GM21619 (cell line): ENCODE results near the gene SULT1A2.
"Not testable (repeated sequence)": the region's sequence is repeated elsewhere in the genome, so short reads cannot be mapped to it uniquely, and the experiment has no call there.

Experiments
- ATAC-seq: cut with Tn5 transposase; IDR thresholded peaks from one replicate; pipeline ENCODE4 v1.9.1; 2021; ENCODE audit not compliant: unreplicated experiment

Gene SULT1A2

GRCh38 chr16:28609631-28610594 lies 13.1 kb upstream of the SULT1A2 start, which contains the start of gene SULT1A1:
Gene SULT1A1, minus strand, starts transcription at chr16:28610044. Its CDS starts 1,189 bp downstream, at chr16:28608855.
- ATAC-seq = no peak

- not testable (repeated sequence) for ATAC-seq
Observed at GRCh38 chr16:28608867-28609596, 12.2 kb upstream of the SULT1A2 start.

- ATAC-seq = not testable (repeated sequence)
Observed at GRCh38 chr16:28608496-28608808, 11.6 kb upstream of the SULT1A2 start.

GRCh38 chr16:28607681-28608495 lies 11.0 kb upstream of the SULT1A2 start:
- ATAC-seq = not testable (repeated sequence)

- ATAC-seq = no peak
Observed at GRCh38 chr16:28607116-28607623, 10.3 kb upstream of the SULT1A2 start.

GRCh38 chr16:28606291-28607115 lies 9.7 kb upstream of the SULT1A2 start:
- no peak for ATAC-seq

- no peak for ATAC-seq
Observed at GRCh38 chr16:28604186-28604565, 7.3 kb upstream of the SULT1A2 start.

GRCh38 chr16:28603381-28604185 lies 6.7 kb upstream of the SULT1A2 start:
- ATAC-seq = no peak

GRCh38 chr16:28602529-28602928 lies 5.7 kb upstream of the SULT1A2 start:
- no peak for ATAC-seq

GRCh38 chr16:28602062-28602461 lies 5.2 kb upstream of the SULT1A2 start:
- not testable (repeated sequence) for ATAC-seq

GRCh38 chr16:28601589-28601988 lies 4.7 kb upstream of the SULT1A2 start:
- ATAC-seq = not testable (repeated sequence)

- ATAC-seq = not testable (repeated sequence)
Observed at GRCh38 chr16:28600965-28601364, 4.1 kb upstream of the SULT1A2 start.

- ATAC-seq = peak; percentile 66
Observed at GRCh38 chr16:28599377-28600285, 2.8 kb upstream of the SULT1A2 start.

- ATAC-seq = no peak
Observed at GRCh38 chr16:28597692-28598261, 927 bp upstream of the SULT1A2 start.

- ATAC-seq = no peak
Observed at GRCh38 chr16:28596115-28596630, 677 bp downstream of the SULT1A2 start.

GRCh38 chr16:28595451-28595850 lies 1.4 kb downstream of the SULT1A2 start:
- not testable (repeated sequence) for ATAC-seq

GRCh38 chr16:28592979-28593553 lies 3.8 kb downstream of the SULT1A2 start:
- ATAC-seq = no peak
